Mucosa of descending colon (tissue), 3 donors: ENCODE results near the gene EMC10. TPM values are rescaled to one million over a fixed set of nuclear protein-coding genes. Genes with fewer than 3 reads are reported as not detected.
A peak's percentile ranks its signal among the peaks of the same experiment; 100 is the strongest.

Experiments
- ATAC-seq: fragments of 200-7000 bp; cut with Tn5 transposase; one replicate; pipeline ENCODE4 v1.9.1; 2020; ENCODE audit warnings: mild to moderate bottlenecking, moderate library complexity
- DNase-seq, 3 donors: peaks; one replicate each; pipeline ENCODE4 v3.0.0-alpha.2; 2020
- H3K36me3 ChIP-seq: fragments of 200-600 bp; one replicate; pipeline ENCODE4 v1.8.0; 2021; ENCODE audit warnings: low read depth, mild to moderate bottlenecking
- H3K4me1 ChIP-seq: fragments of 200-600 bp; one replicate; pipeline ENCODE4 v1.8.0; 2021; ENCODE audit warnings: low read depth, mild to moderate bottlenecking
- H3K4me3 ChIP-seq: fragments of 200-600 bp; one replicate; pipeline ENCODE4 v1.8.0; 2021; ENCODE audit warnings: mild to moderate bottlenecking
- H3K9me3 ChIP-seq: fragments of 200-600 bp; one replicate; pipeline ENCODE4 v1.8.0; 2021; ENCODE audit warnings: mild to moderate bottlenecking
- CTCF ChIP-seq: fragments of 200-600 bp; IDR thresholded peaks from one replicate; pipeline ENCODE4 v1.8.0; 2022; ENCODE audit warnings: antibody characterized with exemption, mild to moderate bottlenecking
- intact Hi-C, 2 donors: fragments of 100-400 bp; cut with DNase I in 1 of 2; cut with micrococcal nuclease in 1 of 2; formaldehyde crosslinking; loops; one replicate each; pipeline versions ENCODE4 v1.11.0 to v1.11.1; 2022; cut with DNase I, micrococcal nuclease
- total RNA-seq, 3 donors: library from RNA; stranded (reverse); fragmentation: NEBNext Ultra II Directional in 2 of 3; extraction: Animal tissue kit (Norgen Biotek cat#: 25700) in 2 of 3; gene quantifications; one replicate each; pipeline versions ENCODE4 v1.2.1 to v1.2.4, GENCODE V29; 2021 to 2023
- donor health status: DM: no; HTN: no; CAD: no; lungs with moderate emphysema.
- donor health status: DM: no; HTN: no; CAD: no.
- donor health status: DM: no; HTN: yes; CAD: no.

Gene EMC10
- total RNA-seq, 3 donors from 2014 or later: 79.6 to 121 (median 108) TPM

DNA sequence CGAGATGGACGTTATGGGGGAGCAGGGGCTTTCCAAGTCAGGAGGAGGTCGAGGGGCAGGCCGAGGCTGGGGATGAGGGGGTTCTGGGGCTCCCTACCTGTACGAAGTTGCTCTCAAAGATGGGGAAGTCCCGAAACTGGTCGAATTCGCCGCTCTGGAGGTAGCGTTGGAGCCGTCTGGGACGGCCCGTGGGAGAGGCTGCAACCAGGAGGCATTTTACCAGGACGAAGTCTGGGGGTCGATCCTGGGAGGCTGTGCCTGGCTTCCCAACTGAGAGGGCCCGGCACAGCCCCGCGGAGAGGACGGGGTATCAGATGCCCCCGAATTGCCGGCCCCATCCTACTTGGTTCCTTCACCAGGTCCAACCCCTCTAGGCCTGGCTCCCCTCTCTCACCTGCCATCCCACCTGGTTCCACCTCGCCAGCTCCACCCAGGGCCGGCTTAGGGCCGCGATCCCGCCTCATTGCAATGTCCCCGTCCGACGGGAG, 527 bp upstream of the EMC10 start:
- no peaks in the 10 kb centered on the region for H3K36me3 ChIP-seq
- H3K4me3 ChIP-seq: no peak overlapping the region
- no peak for DNase-seq
- peaks cover 10% of the 10 kb centered on the region for H3K4me1 ChIP-seq
- no peaks in the 10 kb centered on the region for H3K9me3 ChIP-seq
- ATAC-seq: no peak
- intact Hi-C loops: no loop called here
- TF ChIP-seq CTCF: no peak

DNA sequence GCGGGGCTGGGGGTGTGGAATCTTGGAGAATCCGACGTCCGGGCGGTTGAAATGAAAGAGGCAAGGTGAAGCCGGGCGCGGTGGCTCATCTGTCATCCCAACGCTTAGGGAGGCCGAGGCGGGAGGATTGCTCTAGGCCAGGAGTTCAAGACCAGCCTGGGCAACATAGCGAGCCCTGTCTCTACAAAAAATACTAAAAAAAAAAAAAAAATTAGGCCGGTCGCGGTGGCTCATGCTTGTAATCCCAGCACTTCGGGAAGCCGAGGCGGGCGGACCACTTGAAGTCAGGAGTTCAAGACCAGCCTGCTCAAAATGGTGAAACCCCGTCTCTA, 566 bp downstream of the EMC10 start:
- intact Hi-C loops: no loop called here
- Histone ChIP-seq H3K4me1 (peaks cover 10% of the 10 kb centered on the region), H3K9me3 (no peaks in the 10 kb centered on the region), H3K36me3 (no peaks in the 10 kb centered on the region), H3K4me3 (peak overlapping the region; percentile 90)
- TF ChIP-seq CTCF: no peak
- DNase-seq: peak in 1 of 3 donors; percentile 95
- no peak for ATAC-seq

DNA sequence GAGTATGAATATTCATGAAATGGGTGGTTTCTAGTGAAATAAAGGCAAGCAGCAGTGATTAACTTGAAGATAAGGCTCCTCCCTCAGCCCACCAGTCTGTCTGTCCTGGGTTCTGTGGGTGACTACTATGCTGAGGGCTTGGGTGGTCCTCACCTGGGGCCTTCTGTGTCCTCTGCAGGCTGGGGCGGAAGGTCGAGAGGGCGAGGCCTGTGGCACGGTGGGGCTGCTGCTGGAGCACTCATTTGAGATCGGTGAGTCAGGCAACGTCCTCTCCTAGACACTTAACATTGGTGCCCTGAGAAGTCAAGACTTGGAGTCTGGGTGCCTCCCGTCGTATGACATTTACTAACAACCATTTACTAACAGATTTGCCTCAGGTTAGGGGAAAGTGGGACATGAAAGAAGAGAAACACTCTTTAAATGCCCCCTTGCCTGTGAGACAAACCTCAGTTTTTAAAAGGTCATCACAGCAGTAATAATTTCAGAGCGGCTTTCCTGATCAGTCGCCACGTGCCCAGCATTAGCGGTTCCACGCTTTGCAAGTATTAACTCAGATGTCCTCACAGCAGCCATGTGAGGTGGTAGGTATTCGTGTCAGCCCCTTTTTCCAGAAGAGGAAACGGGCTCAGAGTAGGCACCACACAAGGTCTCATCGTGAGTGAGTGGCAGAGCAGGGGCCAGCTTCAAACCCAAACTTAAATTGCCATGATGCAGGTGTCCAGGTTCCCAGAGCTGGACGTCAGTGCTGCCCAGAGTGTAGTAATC, 1.6 kb downstream of the EMC10 start:
- H3K4me3 ChIP-seq: no peak overlapping the region
- TF ChIP-seq CTCF: no peak
- intact Hi-C loops: no loop called here

DNA sequence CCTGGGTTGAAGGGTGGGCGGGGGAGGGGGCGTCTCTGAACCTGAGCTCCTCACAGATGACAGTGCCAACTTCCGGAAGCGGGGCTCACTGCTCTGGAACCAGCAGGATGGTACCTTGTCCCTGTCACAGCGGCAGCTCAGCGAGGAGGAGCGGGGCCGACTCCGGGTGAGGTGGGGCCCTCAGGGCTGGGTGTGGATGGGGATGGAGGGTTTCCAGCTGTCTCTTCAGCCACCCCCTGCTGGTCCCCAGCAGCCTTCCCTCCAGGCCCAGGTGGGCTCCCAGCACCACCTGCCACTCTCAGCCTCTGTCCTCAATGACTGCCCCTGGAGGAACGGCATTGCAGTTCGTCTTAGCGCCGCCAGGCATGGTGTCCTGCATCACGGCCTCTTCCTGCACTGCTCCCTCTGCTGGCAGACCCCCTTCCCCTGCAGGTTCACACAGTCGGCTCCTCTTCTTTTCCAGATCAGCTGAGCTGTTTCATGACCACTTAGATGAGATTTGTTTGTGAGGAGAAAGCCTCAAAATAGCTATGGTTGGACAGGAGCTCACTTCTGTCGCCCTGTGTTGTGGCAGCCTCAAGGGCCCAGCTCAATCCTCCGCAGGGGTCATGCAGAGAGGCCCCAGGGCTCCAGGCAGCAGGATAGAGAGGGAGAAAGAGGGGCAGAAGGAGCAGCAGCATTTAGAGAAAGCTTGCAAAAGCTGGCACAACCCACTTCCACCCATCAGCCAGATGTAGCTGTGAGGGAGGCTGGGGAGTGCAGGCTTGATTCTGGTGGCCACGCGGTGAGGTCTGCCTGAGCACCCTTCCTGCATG, 2.8 kb downstream of the EMC10 start:
- H3K36me3 ChIP-seq: no peaks in the 10 kb centered on the region
- no peaks in the 10 kb centered on the region for H3K9me3 ChIP-seq
- intact Hi-C loops: no loop called here
- ATAC-seq (no peak), DNase-seq (no peak)
- peaks cover 10% of the 10 kb centered on the region for H3K4me1 ChIP-seq
- H3K4me3 ChIP-seq: no peak overlapping the region
- TF ChIP-seq CTCF: no peak

More for the DNA sequence above, 1.6 kb downstream of the EMC10 start:
- peaks cover 10% of the 10 kb centered on the region for H3K4me1 ChIP-seq
- H3K9me3 ChIP-seq: no peaks in the 10 kb centered on the region
- no peak for DNase-seq
- H3K36me3 ChIP-seq: no peaks in the 10 kb centered on the region
- ATAC-seq: no peak

DNA sequence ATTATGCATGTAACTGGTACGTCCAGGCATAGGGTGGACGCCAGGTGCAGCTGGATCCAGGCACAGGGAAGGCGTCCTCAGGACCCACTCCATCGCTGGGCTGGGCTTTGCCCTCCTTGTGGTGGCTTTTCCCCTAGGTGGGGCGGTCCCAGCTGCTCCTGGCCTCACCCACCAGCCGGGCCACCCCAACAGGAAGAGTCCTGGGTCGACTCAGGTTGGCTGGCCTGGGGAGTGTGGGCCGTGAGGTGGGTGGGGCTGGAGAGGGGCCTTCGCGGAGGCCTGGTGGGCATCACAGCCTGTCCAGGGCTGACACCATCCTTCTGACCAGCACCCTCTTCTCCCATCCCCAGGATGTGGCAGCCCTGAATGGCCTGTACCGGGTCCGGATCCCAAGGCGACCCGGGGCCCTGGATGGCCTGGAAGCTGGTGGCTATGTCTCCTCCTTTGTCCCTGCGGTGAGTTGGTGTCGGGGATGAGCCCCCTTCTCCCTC, 3.5 kb downstream of the EMC10 start:
- intact Hi-C loops: no loop called here
- Histone ChIP-seq H3K36me3 (no peaks in the 10 kb centered on the region), H3K4me1 (peaks cover 10% of the 10 kb centered on the region), H3K4me3 (no peak overlapping the region), H3K9me3 (no peaks in the 10 kb centered on the region)
- no peak for TF ChIP-seq CTCF
- DNase-seq: no peak
- ATAC-seq: no peak
